ENCODE measurements around the gene WDPCP.
"Not testable (repeated sequence)": the region's sequence is repeated elsewhere in the genome, so short reads cannot be mapped to it uniquely, and the experiment has no call there.

WDPCP gene

GRCh38 chr2:63588385-63589147 is at the start of gene WDPCP, which contains the start of gene MDH1:
Gene WDPCP (minus strand): TSS chr2:63588477. CDS start chr2:63588271, 206 bp downstream.
Gene MDH1 (plus strand): TSS chr2:63588963. CDS start chr2:63589044, 81 bp downstream.
- in situ Hi-C loops (cut with HindIII; ENCODE audit: low pct_unique_long_range_greater_than_20kb, low sequenced_read_pairs): no loop called here
- TF ChIP-seq JUND (IDR thresholded peaks at IDR 0.05; ENCODE audit: low read depth): no peak

GRCh38 chr2:63632382-63632781 is 44.1 kb upstream of the WDPCP start:
- DNase-seq (ENCODE audit: low read depth in 1 of 2, low spot score in 1 of 2): no peak
- in situ Hi-C loops (cut with HindIII; ENCODE audit: low pct_unique_long_range_greater_than_20kb, low sequenced_read_pairs): no loop called here
- TF ChIP-seq JUND (IDR thresholded peaks at IDR 0.05; ENCODE audit: low read depth): no peak

More at GRCh38 chr2:63588385-63589147, at the start of gene WDPCP, which contains the start of gene MDH1:
- peak; percentile 28 to 99 for DNase-seq (ENCODE audit: low read depth in 1 of 2, low spot score in 1 of 2)

- TF ChIP-seq JUND (IDR thresholded peaks at IDR 0.05; ENCODE audit: low read depth): no peak
Measured at GRCh38 chr2:63631501-63631900, 43.2 kb upstream of the WDPCP start.

GRCh38 chr2:63628403-63628942 is 40.2 kb upstream of the WDPCP start:
- DNase-seq (ENCODE audit: low read depth in 1 of 2, low spot score in 1 of 2): no peak
- no peak for TF ChIP-seq JUND (IDR thresholded peaks at IDR 0.05; ENCODE audit: low read depth)
- in situ Hi-C loops (cut with HindIII; ENCODE audit: low pct_unique_long_range_greater_than_20kb, low sequenced_read_pairs): no loop called here

More at GRCh38 chr2:63631501-63631900, 43.2 kb upstream of the WDPCP start:
- in situ Hi-C loops (cut with HindIII; ENCODE audit: low pct_unique_long_range_greater_than_20kb, low sequenced_read_pairs): no loop called here
- no peak for DNase-seq (ENCODE audit: low read depth in 1 of 2, low spot score in 1 of 2)

- in situ Hi-C loops (cut with HindIII; ENCODE audit: low pct_unique_long_range_greater_than_20kb, low sequenced_read_pairs): no loop called here
- no peak for TF ChIP-seq JUND (IDR thresholded peaks at IDR 0.05; ENCODE audit: low read depth)
- DNase-seq (ENCODE audit: low read depth in 1 of 2, low spot score in 1 of 2): no peak
Measured at GRCh38 chr2:63627866-63628265, 39.6 kb upstream of the WDPCP start.

GRCh38 chr2:63623763-63624162 is 35.5 kb upstream of the WDPCP start:
- in situ Hi-C loops (cut with HindIII; ENCODE audit: low pct_unique_long_range_greater_than_20kb, low sequenced_read_pairs); DNase-seq (ENCODE audit: low read depth in 1 of 2, low spot score in 1 of 2): not testable (repeated sequence)

- DNase-seq (ENCODE audit: low read depth in 1 of 2, low spot score in 1 of 2): no peak
- TF ChIP-seq JUND (IDR thresholded peaks at IDR 0.05; ENCODE audit: low read depth): no peak
- in situ Hi-C loops (cut with HindIII; ENCODE audit: low pct_unique_long_range_greater_than_20kb, low sequenced_read_pairs): no loop called here
Measured at GRCh38 chr2:63622751-63623150, 34.5 kb upstream of the WDPCP start.

- no peak for DNase-seq (ENCODE audit: low read depth in 1 of 2, low spot score in 1 of 2)
- no peak for TF ChIP-seq JUND (IDR thresholded peaks at IDR 0.05; ENCODE audit: low read depth)
- in situ Hi-C loops (cut with HindIII; ENCODE audit: low pct_unique_long_range_greater_than_20kb, low sequenced_read_pairs): no loop called here
Measured at GRCh38 chr2:63619328-63619727, 31.1 kb upstream of the WDPCP start.

GRCh38 chr2:63617366-63617765 is 29.1 kb upstream of the WDPCP start:
- TF ChIP-seq JUND (IDR thresholded peaks at IDR 0.05; ENCODE audit: low read depth): no peak
- in situ Hi-C loops (cut with HindIII; ENCODE audit: low pct_unique_long_range_greater_than_20kb, low sequenced_read_pairs): no loop called here
- DNase-seq (ENCODE audit: low read depth in 1 of 2, low spot score in 1 of 2): no peak

GRCh38 chr2:63614983-63615945 is 27.0 kb upstream of the WDPCP start:
- DNase-seq (ENCODE audit: low read depth in 1 of 2, low spot score in 1 of 2): peak in 1 of 2 experiments; percentile 16
- TF ChIP-seq JUND (IDR thresholded peaks at IDR 0.05; ENCODE audit: low read depth): no peak
- in situ Hi-C loops (cut with HindIII; ENCODE audit: low pct_unique_long_range_greater_than_20kb, low sequenced_read_pairs): no loop called here

GRCh38 chr2:63614448-63614968 is 26.2 kb upstream of the WDPCP start:
- TF ChIP-seq JUND (IDR thresholded peaks at IDR 0.05; ENCODE audit: low read depth): no peak
- peak in 1 of 2 experiments; percentile 74 for DNase-seq (ENCODE audit: low read depth in 1 of 2, low spot score in 1 of 2)
- in situ Hi-C loops (cut with HindIII; ENCODE audit: low pct_unique_long_range_greater_than_20kb, low sequenced_read_pairs): no loop called here

GRCh38 chr2:63613391-63613901 is 25.2 kb upstream of the WDPCP start:
- in situ Hi-C loops (cut with HindIII; ENCODE audit: low pct_unique_long_range_greater_than_20kb, low sequenced_read_pairs): no loop called here
- TF ChIP-seq JUND (IDR thresholded peaks at IDR 0.05; ENCODE audit: low read depth): no peak
- DNase-seq (ENCODE audit: low read depth in 1 of 2, low spot score in 1 of 2): peak in 1 of 2 experiments; percentile 1
